Erythroblast (primary cell): ENCODE measurements around the gene TENT5C.

Source experiments
- GATA1 ChIP-seq: IDR thresholded peaks from 2 replicates; pipeline ENCODE4 v1.6.1; 2011; ENCODE audit warnings: low read depth, mild to moderate bottlenecking, control low read depth, low read length, moderate library complexity
- POLR2A ChIP-seq: IDR thresholded peaks from 2 replicates; pipeline ENCODE4 v1.6.1; 2011; ENCODE audit warnings: mild to moderate bottlenecking, low read length

- no peak for TF ChIP-seq POLR2A
- no peak for TF ChIP-seq GATA1
Observed at GRCh38 chr1:117620440-117620839, 14.6 kb downstream of the TENT5C start.
